NCI-H524 treated with DMSO at 0.1 percent for 48 hours (cell line): ENCODE results near the gene SYTL2.
"Not testable (repeated sequence)": the region's sequence is repeated elsewhere in the genome, so short reads cannot be mapped to it uniquely, and the experiment has no call there.

Experiments
- DNase-seq: peaks from one replicate; lab custom pipeline; 2025; lab: John Stamatoyannopoulos, UW

The SYTL2 gene

GRCh38 chr11:85685820-85686459 lies 125.0 kb downstream of the SYTL2 start, which contains the start of gene CCDC89:
Gene CCDC89, minus strand, starts transcription at chr11:85686195. Its CDS starts 65 bp downstream, at chr11:85686130.
- peak; percentile 83 for DNase-seq

- DNase-seq: peak; percentile 56
Measured at GRCh38 chr11:85685125-85685819, 125.7 kb downstream of the SYTL2 start.

GRCh38 chr11:85682330-85683305 lies 128.3 kb downstream of the SYTL2 start:
- DNase-seq: peak; percentile 43

DNA sequence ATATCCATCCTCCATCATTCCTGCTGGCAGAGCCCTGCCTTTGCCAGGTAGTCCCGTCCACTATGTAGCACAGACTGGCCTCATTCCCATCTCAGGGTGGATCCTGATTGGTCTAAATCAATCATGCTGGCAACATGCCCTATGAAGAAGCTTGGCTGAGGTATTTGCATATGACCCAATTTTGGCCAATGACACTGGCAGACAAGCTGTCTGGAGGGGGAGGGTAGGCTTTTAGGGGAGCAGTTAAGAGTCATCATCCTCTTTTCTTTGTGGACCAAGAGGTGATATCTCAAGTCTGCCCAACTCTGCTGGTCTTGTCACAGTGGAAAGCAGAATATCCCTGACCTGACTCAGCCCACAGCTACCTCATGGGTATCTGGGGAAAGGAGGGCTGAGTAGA lies 130.0 kb downstream of the SYTL2 start:
- DNase-seq: no peak

DNA sequence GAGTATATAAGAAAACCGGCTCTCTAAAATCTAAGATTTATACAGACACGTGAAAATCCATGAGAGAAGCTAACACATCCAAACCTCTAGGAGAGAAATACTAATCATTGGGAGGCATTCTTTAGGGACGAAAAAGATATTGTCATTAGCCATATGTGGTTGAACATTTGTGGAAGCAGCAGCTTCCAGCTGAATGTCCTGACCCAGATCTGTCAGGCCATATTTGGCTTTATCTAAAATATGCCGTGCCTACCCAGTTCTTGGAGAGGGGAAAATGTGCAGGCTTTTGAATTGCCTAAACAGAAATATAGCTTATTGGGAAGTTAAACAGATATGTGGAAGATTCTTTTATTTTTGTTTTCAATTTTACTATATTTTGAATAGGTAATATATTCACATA lies 131.4 kb downstream of the SYTL2 start:
- no peak for DNase-seq

GRCh38 chr11:85673393-85673792 lies 137.5 kb downstream of the SYTL2 start:
- no peak for DNase-seq

GRCh38 chr11:85672105-85672902 lies 138.6 kb downstream of the SYTL2 start:
- no peak for DNase-seq

DNA sequence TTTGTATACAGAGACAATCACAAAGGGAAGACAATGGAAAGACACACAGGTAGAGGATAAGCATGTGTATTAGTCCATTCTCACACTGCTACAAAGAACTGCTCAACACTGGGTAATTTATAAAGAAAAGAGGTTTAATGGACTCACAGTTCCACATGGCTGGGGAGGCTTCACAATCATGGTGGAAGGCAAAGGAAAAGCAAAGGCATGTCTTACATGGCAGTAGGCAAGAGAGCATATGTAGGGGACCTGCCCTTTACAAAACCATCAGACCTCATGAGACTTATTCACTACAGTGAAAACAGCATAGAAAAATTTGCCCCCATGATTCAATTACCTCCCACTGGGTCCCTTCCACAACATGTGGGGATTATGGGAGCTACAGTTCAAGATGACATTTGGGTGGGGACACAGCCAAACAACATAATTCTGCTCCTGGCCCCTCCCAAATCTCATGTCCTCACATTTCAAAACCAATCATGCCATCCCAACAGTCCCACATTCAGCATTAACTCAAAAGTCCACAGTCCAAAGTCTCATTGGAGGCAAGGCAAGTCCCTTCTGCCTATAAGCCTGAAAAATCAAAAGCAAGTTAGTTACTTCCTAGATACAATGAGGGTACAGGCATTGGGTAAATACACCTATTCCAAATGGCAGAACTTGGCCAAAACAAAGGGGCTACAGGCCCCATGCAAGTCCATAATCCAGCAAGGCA lies 139.8 kb downstream of the SYTL2 start:
- DNase-seq: not testable (repeated sequence)

DNA sequence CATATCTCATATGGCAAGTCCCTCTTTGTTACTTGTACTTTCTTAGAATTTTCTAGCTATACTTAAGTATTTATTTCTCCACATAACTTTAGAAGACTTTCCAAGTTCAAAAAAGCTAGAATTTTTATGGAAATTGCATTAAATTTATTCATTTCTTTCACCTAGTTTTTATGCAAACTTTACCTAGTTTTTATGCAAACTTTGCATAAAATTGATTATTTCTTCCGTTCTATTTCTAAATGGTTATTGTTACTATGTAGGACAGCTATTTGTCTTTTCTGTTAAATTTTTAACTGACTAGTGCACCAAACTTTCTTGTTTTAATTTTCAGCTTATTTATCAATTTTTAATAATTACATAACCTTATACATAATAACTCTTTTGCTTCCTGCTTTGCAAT lies 142.8 kb downstream of the SYTL2 start:
- no peak for DNase-seq

DNA sequence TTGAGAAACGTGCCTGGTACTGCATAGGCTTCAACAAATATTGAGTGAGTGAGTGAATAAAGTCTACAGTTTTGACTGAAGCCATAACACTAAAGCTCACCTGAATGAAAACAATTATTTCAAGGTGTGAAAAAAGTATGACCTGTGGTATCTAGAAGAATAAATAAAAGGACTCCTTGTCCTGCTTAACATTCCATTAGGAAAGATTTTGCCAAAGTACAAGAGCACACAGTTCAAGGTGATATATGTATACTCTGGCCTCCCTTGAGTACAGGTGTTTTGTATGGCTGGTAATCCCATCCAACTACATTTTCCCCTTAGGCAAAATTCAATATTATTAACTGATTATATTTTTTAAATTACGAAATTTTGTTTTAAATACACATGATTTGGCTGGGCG lies 144.3 kb downstream of the SYTL2 start:
- DNase-seq: no peak

DNA sequence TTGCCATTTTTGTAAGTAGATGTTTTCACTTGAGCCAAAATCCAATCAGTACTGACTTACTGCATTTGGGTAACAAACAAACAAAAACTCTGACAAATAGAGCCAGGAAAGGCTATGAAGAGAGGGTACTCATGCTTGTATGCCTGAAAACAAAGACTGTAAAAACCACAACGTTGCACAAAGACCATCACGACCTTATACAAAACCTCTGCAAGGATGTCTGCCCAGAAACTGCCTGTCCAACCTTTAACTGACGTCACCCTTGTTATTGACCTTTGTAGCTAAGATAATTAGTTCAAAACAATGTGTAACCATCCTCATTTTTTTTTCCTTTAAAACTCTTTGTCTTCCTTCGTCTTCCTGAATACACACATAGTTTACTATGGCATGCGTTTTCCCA lies 145.2 kb downstream of the SYTL2 start:
- no peak for DNase-seq

- DNase-seq: peak; percentile 63
Measured at GRCh38 chr11:85664615-85665481, 146.1 kb downstream of the SYTL2 start, which contains the start of gene CREBZF. Gene CREBZF, minus strand, starts transcription at chr11:85665129. Its CDS starts 254 bp downstream, at chr11:85664875.

GRCh38 chr11:85663753-85664614 lies 147.0 kb downstream of the SYTL2 start:
- DNase-seq: no peak

- no peak for DNase-seq
Measured at GRCh38 chr11:85663080-85663752, 147.7 kb downstream of the SYTL2 start.

- no peak for DNase-seq
Measured at GRCh38 chr11:85661972-85662664, 148.8 kb downstream of the SYTL2 start.

- DNase-seq: no peak
Measured at GRCh38 chr11:85658180-85658579, 152.8 kb downstream of the SYTL2 start.

DNA sequence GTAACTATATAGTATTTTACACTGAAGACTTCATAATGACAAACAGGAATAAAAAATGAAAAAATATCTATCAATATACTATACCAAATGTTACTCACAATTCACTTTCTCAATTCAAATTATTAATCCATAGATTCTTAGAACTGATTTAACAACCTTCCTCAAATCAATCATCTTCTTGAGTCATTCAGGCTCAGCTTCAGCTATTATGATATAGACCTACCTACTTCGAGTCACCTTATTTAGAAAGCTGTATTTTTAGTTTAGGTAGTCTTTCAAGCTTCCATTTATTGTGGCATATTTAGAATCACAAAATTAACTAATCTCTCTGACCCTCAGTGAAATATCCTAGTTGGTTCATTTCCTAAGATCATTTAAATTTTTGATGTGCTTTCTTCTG lies 154.2 kb downstream of the SYTL2 start:
- no peak for DNase-seq

- DNase-seq: not testable (repeated sequence)
Measured at GRCh38 chr11:85654343-85654742, 156.6 kb downstream of the SYTL2 start.
